Measurements from ENCODE around the gene SLC9A3.
"Not testable (repeated sequence)": the region's sequence is repeated elsewhere in the genome, so short reads cannot be mapped to it uniquely, and the experiment has no call there.

DNA sequence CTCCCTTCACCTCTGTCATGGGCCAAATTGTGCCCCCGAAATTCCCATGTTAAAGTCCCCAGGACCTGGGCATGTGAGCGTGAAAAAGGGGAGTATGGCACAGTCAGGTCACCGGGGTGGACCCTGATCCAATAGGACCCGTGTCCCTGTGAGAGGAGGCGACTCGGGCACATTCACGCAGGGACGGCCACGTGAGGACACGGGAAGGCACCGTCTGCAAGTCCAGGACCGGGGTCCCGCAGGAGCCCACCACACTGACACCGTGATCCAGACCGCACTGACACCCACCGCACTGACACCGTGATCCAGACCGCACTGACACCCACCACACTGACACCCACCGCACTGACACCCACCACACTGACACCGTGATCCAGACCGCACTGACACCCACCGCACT lies 37.7 kb downstream of the SLC9A3 start:
- TF ChIP-seq, protein P1, sequence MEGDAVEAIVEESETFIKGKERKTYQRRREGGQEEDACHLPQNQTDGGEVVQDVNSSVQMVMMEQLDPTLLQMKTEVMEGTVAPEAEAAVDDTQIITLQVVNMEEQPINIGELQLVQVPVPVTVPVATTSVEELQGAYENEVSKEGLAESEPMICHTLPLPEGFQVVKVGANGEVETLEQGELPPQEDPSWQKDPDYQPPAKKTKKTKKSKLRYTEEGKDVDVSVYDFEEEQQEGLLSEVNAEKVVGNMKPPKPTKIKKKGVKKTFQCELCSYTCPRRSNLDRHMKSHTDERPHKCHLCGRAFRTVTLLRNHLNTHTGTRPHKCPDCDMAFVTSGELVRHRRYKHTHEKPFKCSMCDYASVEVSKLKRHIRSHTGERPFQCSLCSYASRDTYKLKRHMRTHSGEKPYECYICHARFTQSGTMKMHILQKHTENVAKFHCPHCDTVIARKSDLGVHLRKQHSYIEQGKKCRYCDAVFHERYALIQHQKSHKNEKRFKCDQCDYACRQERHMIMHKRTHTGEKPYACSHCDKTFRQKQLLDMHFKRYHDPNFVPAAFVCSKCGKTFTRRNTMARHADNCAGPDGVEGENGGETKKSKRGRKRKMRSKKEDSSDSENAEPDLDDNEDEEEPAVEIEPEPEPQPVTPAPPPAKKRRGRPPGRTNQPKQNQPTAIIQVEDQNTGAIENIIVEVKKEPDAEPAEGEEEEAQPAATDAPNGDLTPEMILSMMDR (IDR thresholded peaks at IDR 0.05) = not testable (repeated sequence)
- TF ChIP-seq POLR2A (IDR thresholded peaks at IDR 0.05) = not testable (repeated sequence)

Measured in prostate gland (tissue), 2 donors.